HG03558 (cell line): ENCODE results near the gene OR4E1.
"Not testable (repeated sequence)": the region's sequence is repeated elsewhere in the genome, so short reads cannot be mapped to it uniquely, and the experiment has no call there.

Experiments used
- ATAC-seq: cut with Tn5 transposase; IDR thresholded peaks from one replicate; pipeline ENCODE4 v1.9.1; 2021; ENCODE audit warnings: moderate number of reproducible peaks; ENCODE audit not compliant: unreplicated experiment; ENCODE audit errors: extremely low read depth

Gene OR4E1

DNA sequence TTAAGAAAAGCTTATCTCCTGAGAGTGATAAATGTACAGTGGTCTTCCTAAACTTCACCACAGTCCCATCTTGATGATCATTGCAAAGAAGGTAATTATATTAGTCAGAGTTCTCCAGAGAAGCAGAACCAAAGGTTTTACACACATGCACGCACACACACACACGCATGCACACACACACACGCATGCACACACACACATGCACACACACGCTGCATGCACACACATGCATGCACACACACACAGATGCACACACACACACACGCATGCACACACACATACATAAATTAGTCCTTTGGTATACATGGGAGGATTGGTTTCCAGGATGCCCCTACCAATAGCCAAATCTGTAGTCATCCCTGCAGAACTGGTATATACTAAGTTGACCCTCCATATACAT is 19.4 kb downstream of the OR4E1 start:
- ATAC-seq: no peak

DNA sequence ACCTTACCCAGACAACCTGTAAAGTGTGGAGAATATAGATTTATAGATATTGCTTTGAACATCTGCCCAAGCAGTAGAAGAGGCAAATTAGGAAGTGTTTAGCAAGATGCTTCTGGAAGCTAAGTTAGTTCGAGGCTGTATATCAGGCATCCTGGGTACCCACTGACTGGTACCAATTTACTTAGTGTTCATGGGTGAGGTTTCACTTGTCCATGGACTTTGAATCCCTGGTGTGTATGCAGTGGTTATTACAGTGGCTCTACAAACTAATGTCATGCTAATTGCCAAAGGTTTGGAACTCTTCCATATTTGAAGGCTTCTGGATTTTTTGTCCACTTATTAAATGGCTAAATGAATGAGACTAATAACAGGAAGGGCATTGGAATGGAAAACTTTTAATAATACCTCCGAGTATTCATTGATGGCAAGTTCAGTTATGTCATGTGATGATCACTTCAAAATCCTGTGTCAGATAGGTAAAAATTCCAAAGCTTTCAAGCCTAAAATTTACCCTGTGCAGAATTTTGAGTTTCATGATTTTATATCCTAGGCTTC is 20.2 kb downstream of the OR4E1 start, which contains the start of gene OR4E2:
TSS of gene OR4E2 (plus strand) at position 505 of the 555 bp plus-strand sequence. CDS start 11,248 bp downstream, outside the sequence.
- no peak for ATAC-seq

DNA sequence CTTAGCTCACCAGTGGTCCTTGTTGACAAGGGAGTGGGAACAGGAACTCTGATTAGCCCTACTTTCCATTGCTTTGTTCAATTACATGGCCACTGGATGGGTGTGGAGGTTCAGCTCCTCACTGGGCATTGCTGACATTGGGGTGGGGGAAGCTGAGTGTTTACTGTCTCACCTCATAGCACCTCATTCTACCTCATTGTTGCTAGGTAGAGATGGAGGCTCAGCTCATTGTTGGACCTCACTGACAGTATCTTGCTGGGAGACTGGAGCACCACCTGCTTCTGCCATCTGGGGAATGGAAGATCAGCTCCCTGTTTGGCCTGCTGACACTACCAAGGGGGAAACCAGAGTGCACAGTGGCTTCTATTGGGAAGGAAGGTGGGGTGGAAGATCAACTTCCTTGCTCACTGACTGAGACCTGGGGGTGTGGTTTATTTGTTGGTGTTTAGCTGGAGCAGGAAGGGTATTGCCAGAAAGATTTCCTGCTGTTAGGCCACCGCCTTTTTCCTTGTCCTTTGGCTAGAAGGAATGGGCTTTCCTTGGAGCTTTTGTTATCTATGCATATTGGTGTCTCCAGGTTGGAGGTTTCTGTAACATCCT is 21.3 kb downstream of the OR4E1 start:
- no peak for ATAC-seq

DNA sequence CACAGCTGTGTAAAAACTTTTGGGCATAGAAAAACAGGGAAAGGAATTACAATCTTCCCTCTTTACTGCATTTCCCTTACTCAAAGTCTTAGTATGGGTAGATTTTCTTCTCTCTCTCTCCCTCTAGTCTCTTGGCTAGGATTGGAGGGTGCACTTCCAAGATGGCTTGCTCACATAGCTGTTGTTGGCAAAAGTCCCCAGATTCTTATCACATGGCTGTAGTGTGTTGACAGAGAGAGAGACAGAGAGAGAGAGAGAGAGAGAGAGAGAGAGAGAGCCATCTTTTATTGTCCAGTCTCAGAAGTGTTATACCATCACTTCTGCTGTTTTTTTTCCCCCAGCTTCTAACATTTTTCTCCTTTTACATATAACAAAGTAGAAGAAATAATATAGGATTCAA is 26.2 kb downstream of the OR4E1 start:
- no peak for ATAC-seq

DNA sequence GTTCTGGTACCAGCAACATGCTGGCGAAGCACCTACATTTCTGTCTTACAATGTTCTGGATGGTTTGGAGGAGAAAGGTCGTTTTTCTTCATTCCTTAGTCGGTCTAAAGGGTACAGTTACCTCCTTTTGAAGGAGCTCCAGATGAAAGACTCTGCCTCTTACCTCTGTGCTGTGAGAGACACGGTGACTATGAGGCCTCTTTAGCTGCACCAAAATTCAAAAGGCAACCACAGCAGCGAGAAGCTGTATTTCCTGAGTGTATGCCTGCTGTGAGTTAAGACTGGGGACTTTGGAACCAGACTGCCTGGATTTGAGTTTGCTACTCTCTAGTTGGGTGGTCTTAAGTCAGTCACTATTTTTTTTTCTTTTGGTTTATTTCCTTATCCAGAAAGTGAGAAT is 30.2 kb downstream of the OR4E1 start:
- ATAC-seq: no peak

DNA sequence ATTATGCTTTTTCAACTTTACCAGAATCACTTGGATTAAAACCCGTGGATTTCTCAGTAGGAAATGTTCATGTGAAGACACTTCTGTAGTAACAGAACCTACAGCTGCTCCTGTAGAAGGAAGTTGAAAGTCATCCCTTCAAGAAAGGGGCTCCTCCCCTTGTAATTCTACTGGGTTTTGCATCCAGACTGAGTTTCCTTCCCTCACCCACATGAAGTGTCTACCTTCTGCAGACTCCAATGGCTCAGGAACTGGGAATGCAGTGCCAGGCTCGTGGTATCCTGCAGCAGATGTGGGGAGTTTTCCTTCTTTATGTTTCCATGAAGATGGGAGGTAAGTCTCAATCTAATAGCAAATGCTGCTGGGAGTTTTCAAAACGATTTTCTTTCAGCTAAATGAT is 30.9 kb downstream of the OR4E1 start:
- ATAC-seq: no peak

DNA sequence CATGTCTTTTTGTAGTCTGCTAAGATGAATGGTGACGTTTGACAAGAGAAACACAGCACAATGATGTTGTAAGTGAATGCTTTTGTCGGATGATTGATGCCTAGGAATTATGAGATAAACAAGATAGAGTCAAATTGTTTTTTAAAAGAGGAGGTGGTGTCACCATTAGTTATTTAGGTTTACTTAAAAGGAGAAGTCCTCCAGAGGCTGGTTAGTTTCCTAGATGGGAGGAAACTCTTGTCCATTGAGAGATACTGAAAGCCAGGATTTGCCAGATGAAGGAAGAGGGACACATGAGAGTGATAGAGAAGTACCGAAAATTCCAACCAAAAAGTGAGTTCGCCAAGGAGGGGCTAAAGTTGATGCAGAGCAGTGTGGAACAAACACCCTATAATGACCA is 38.8 kb downstream of the OR4E1 start, which contains the start of gene OR10G2:
TSS of gene OR10G2 (minus strand) at position 101 of the 400 bp plus-strand sequence. CDS start at position 3, 98 bp downstream.
- ATAC-seq: no peak

DNA sequence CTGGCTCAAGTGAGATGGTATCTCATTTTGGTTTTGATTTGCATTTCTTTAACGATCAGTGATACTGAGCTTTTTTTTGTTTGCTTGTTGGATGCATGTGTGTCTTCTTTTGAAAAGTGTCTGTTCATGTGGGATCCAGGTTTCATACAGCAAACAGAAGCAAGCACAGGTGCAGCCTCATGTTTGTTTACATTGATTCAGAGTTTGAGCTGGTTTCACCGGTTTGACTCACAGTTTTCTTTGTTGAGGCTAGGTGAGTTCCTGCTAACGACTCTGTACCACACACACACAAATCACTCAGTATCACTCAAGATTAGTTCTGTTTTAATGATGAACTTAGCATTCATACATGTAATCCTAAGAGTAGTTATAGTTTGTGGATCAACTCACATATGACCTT is 42.5 kb downstream of the OR4E1 start:
- ATAC-seq: no peak

DNA sequence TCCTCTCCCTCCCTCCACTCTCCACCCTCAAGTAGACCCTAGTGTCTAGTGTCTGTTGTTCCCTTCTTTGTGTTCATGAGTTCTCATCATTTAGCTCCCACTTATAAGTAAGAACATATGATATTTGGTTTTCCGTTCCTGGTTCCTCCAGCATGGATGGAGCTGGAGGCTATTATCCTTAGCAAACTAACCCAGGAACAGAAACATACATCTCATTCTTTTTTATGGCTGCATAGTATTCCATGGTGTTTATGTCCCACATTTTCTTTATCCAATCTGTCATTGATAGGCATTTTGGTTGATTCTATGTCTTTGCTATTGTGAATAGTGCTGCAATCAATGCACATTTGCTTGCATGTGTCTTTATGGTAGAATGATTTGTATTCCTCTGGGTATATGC is 43.1 kb downstream of the OR4E1 start:
- ATAC-seq: not testable (repeated sequence)

DNA sequence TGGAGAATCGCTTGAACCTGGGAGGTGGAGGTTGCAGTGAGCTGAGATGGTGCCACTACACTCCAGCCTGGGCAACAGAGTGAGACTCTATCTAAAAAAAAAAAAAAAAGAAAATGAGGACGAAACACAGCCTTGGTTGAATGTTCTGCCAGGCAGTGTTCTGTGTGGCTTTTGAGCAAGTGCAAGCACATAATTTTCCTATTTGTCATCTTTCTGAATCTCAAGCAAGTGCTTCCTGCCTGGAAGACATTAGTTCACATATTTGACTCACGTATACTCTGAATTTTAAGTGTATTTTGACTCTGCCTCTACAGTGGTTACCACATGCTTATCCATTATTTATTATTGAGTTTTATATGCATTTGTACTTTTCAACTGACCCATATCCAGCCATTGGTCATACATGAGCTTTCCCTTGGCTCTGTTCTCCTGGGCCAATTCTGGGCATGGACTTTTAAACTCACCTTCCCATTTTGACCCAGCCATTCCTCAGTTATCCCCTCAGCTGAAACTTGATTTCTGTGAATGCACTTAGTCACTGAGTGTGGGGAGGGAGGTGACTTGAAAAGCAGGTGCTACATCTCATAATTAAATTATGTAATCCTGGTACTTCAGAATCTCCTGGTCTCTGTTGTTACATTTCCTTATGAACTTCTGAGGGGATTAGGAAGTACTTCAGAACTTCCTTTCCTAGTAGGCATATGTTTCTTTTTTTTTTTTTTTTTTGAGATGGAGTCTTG is 47.0 kb downstream of the OR4E1 start:
- no peak for ATAC-seq
